IMR-90 (cell line): Measurements from ENCODE around the gene DCC. TPM values are rescaled to one million over a fixed set of nuclear protein-coding genes. Genes with fewer than 3 reads are reported as not detected.

Experiments
- ATAC-seq: fragments of 200-7000 bp; cut with Tn5 transposase; 2 replicates; pipeline ENCODE4 v1.9.1; 2020; ENCODE audit warnings: low read depth, mild to moderate bottlenecking, moderate library complexity
- BruUV-seq: library from RNA; stranded (reverse); fragments of 400-500 nt; replicated peaks from 2 replicates; lab custom pipeline; 2021; lab: Mats Ljungman, UMichigan
- CTCF ChIA-PET: fragments of 300-600 bp; formaldehyde crosslinking; extraction: SDS; loops from one replicate; lab custom pipeline; 2021; ENCODE audit warnings: antibody characterized with exemption; lab: Yijun Ruan, JAX
- POLR2A ChIA-PET: fragments of 300-600 bp; sonication (Branson Sonifier 250); formaldehyde crosslinking; loops from one replicate; lab custom pipeline; 2022; ENCODE audit warnings: antibody characterized with exemption; ENCODE audit not compliant: unreplicated experiment; lab: Charles Lee
- DNase-seq: peaks from one replicate; pipeline ENCODE4 v3.0.0; 2013
- H2AFZ ChIP-seq: replicated peaks from 2 replicates; pipeline ENCODE3; 2013; ENCODE audit warnings: low read length, mild to moderate bottlenecking; ENCODE audit not compliant: poor library complexity
- H2AK5ac ChIP-seq: 2 replicates; pipeline ENCODE4 v1.6.1; 2013; ENCODE audit warnings: low read depth, low read length, inconsistent platforms
- H2AK9ac ChIP-seq: replicated peaks from 2 replicates; pipeline ENCODE3; 2013; ENCODE audit warnings: mild to moderate bottlenecking, low read depth, low read length, moderate library complexity; ENCODE audit not compliant: poor library complexity
- H2BK120ac ChIP-seq: 2 replicates; pipeline ENCODE4 v1.6.1; 2013; ENCODE audit warnings: low read depth, low read length, inconsistent platforms
- H2BK15ac ChIP-seq: 3 replicates; pipeline ENCODE4 v1.6.1; 2013; ENCODE audit warnings: low read depth, low read length, inconsistent platforms
- H2BK20ac ChIP-seq: 2 replicates; pipeline ENCODE4 v1.6.1; 2013; ENCODE audit warnings: low read depth, mild to moderate bottlenecking, inconsistent platforms, low read length, moderate library complexity
- H2BK5ac ChIP-seq: 2 replicates; pipeline ENCODE4 v1.6.1; 2013; ENCODE audit warnings: mild to moderate bottlenecking, low read depth, low read length, inconsistent platforms; ENCODE audit not compliant: poor library complexity, severe bottlenecking
- H3K14ac ChIP-seq: replicated peaks from 2 replicates; pipeline ENCODE4 v1.6.1; 2013; ENCODE audit warnings: low read depth, low read length, inconsistent platforms
- H3K18ac ChIP-seq: 2 replicates; pipeline ENCODE4 v1.6.1; 2013; ENCODE audit warnings: low read depth, low read length, control low read depth
- H3K23ac ChIP-seq: 2 replicates; pipeline ENCODE4 v1.6.1; 2013; ENCODE audit warnings: low read depth, low read length, inconsistent platforms
- H3K27ac ChIP-seq: 2 replicates; pipeline ENCODE4 v1.5.1; 2013; ENCODE audit warnings: mild to moderate bottlenecking, control low read depth, low read length; ENCODE audit not compliant: insufficient read depth
- H3K27me3 ChIP-seq: 2 replicates; pipeline ENCODE4 v1.6.1; 2013; ENCODE audit warnings: low read length; ENCODE audit not compliant: control insufficient read depth, insufficient read depth
- H3K36me3 ChIP-seq: 2 replicates; pipeline ENCODE4 v1.6.1; 2013; ENCODE audit warnings: low read length, mixed read lengths; ENCODE audit not compliant: control insufficient read depth, insufficient read depth
- H3K4ac ChIP-seq: 2 replicates; pipeline ENCODE4 v1.6.1; 2013; ENCODE audit warnings: low read depth, low read length, inconsistent platforms
- H3K4me1 ChIP-seq: 2 replicates; pipeline ENCODE4 v1.6.1; 2013; ENCODE audit warnings: low read length, mixed read lengths; ENCODE audit not compliant: control insufficient read depth, insufficient read depth
- H3K4me2 ChIP-seq: 2 replicates; pipeline ENCODE4 v1.6.1; 2013; ENCODE audit warnings: low read depth, mild to moderate bottlenecking, control low read depth, low read length, moderate library complexity
- H3K4me3 ChIP-seq: 2 replicates; pipeline ENCODE4 v1.5.1; 2013; ENCODE audit warnings: low read depth, mild to moderate bottlenecking, control low read depth, low read length, moderate library complexity; ENCODE audit not compliant: insufficient read depth
- H3K56ac ChIP-seq: 2 replicates; pipeline ENCODE4 v1.6.1; 2013; ENCODE audit warnings: low read length, inconsistent platforms; ENCODE audit not compliant: insufficient read depth; ENCODE audit errors: extremely low read depth
- H3K79me1 ChIP-seq, 2 experiments: 2 replicates each; pipeline ENCODE4 v1.6.1; 2013; ENCODE audit warnings: low read length in 2 of 2, inconsistent platforms in 1 of 2, low read depth in 1 of 2
- H3K9ac ChIP-seq: 2 replicates; pipeline ENCODE4 v1.6.1; 2013; ENCODE audit warnings: low read depth, low read length, control low read depth
- H3K9me1 ChIP-seq: 2 replicates; pipeline ENCODE4 v1.6.1; 2013; ENCODE audit warnings: low read length, inconsistent platforms; ENCODE audit not compliant: insufficient read depth
- H3K9me3 ChIP-seq: 2 replicates; pipeline ENCODE4 v1.6.1; 2013; ENCODE audit warnings: low read length; ENCODE audit not compliant: control insufficient read depth, insufficient read depth
- H4K20me1 ChIP-seq: 2 replicates; pipeline ENCODE4 v1.6.1; 2013; ENCODE audit warnings: low read length, inconsistent platforms; ENCODE audit not compliant: insufficient read depth
- H4K5ac ChIP-seq: 2 replicates; pipeline ENCODE4 v1.6.1; 2013; ENCODE audit warnings: mild to moderate bottlenecking, low read depth, low read length, control low read depth
- H4K8ac ChIP-seq, 2 experiments: 2 replicates each; pipeline ENCODE4 v1.6.1; 2013; ENCODE audit warnings: low read depth in 2 of 2, low read length in 2 of 2, control low read depth in 1 of 2, inconsistent platforms in 1 of 2
- H4K91ac ChIP-seq: 2 replicates; pipeline ENCODE4 v1.6.1; 2013; ENCODE audit warnings: low read depth, low read length, inconsistent platforms; ENCODE audit not compliant: insufficient read depth
- CHD1 ChIP-seq: IDR thresholded peaks from 2 replicates; pipeline ENCODE4 v1.6.1; 2012; ENCODE audit warnings: low read depth, low read length, improper control_type of control experiment
- FOS ChIP-seq: fragments of 150-350 bp; IDR thresholded peaks from 2 replicates; pipeline ENCODE4 v1.6.1; 2016; ENCODE audit warnings: low read depth, low read length
- NFE2L2 ChIP-seq: fragments of 150-350 bp; IDR thresholded peaks from 2 replicates; pipeline ENCODE4 v1.6.1; 2016; ENCODE audit warnings: low read depth, mild to moderate bottlenecking, low read length
- RCOR1 ChIP-seq: IDR thresholded peaks from 2 replicates; pipeline ENCODE4 v1.6.1; 2012; ENCODE audit warnings: mild to moderate bottlenecking, low read length, improper control_type of control experiment; ENCODE audit not compliant: insufficient replicate concordance
- WGBS, 2 experiments: methylation state at CpG; one replicate each; pipeline versions ENCODE4 v1.1.5 to v1.1.7; 2013; ENCODE audit warnings: missing lambda C conversion rate in 2 of 2; ENCODE audit not compliant: insufficient read length in 1 of 2; ENCODE audit errors: extremely low coverage in 2 of 2; 5-methylcytosine and 5-hydroxymethylcytosine counted together
- dilution Hi-C: fragments of 300-500 bp; cut with HindIII; formaldehyde crosslinking; loops from one replicate; pipeline ENCODE4 v1.14.3; 2018; ENCODE audit warnings: low sequenced_read_pairs; ENCODE audit not compliant: unreplicated experiment
- in situ Hi-C: fragments of 300-500 bp; cut with MboI; formaldehyde crosslinking; loops from 3 replicates; pipeline ENCODE4 v1.14.3; 2019; ENCODE audit warnings: low sequenced_read_pairs, inconsistent platforms, mixed read lengths
- intact Hi-C: fragments of 100-400 bp; cut with micrococcal nuclease; formaldehyde crosslinking; loops from 2 replicates; pipeline ENCODE4 v1.10.0; 2022
- polyA plus RNA-seq, 3 experiments: library from polyadenylated mRNA; depleted of rRNA; stranded (reverse); fragments of >200 nt; gene quantifications; 2 replicates each; pipeline ENCODE4 v1.2.3, GENCODE V29; 2012; ENCODE audit warnings: low replicate concordance in 1 of 3
- total RNA-seq: library from RNA; depleted of rRNA; stranded (reverse); fragments of >200 nt; gene quantifications from 2 replicates; pipeline ENCODE4 v1.2.3, GENCODE V29; 2012

The DCC gene
- total and polyA plus RNA-seq, 2 of the 4 experiments (the other 2 are of a cell fraction): 0.31 to 0.54 TPM

- Histone ChIP-seq H3K56ac (no peak overlapping the region), H3K27ac (no peak overlapping the region), H2AK9ac (no peak overlapping the region), H3K4me3 (no peak overlapping the region), H3K36me3 (no peaks in the 10 kb centered on the region), H3K4me2 (no peak overlapping the region), H3K23ac (no peak overlapping the region), H2BK5ac (no peak overlapping the region), H3K4ac (no peak overlapping the region), H3K14ac (no peak overlapping the region), H4K8ac (no peak overlapping the region), H2AFZ (no peak overlapping the region), H3K18ac (no peak overlapping the region), H2BK15ac (no peak overlapping the region), H3K9me3 (peaks cover 12% of the 10 kb centered on the region), H2AK5ac (no peak overlapping the region), H4K20me1 (no peaks in the 10 kb centered on the region), H4K5ac (no peak overlapping the region), H3K79me1 (no peaks in the 10 kb centered on the region), H2BK20ac (no peak overlapping the region), H3K9me1 (no peaks in the 10 kb centered on the region), H3K9ac (no peak overlapping the region), H2BK120ac (no peak overlapping the region), H3K4me1 (no peaks in the 10 kb centered on the region), H3K27me3 (no peaks in the 10 kb centered on the region), H4K91ac (no peak overlapping the region)
- ChIA-PET CTCF (interaction anchor here (0.6 kb wide), 1 partner anchor 91 kb away, joined by 3 read pairs; no protein-coding TSS in a partner anchor), POLR2A (no interaction called here)
- dilution Hi-C loops (no loop called here), in situ Hi-C loops (no loop called here), intact Hi-C loops (no loop called here)
- no CpG with 5 or more reads among the region's 2 CpGs for WGBS, 2 experiments
- no peak for ATAC-seq
- TF ChIP-seq RCOR1: no peak
- TF ChIP-seq FOS: no peak
- no peak for TF ChIP-seq NFE2L2
- no peak for TF ChIP-seq CHD1
- BruUV-seq: no TSS peak
- DNase-seq: no peak
These were observed 475.7 kb downstream of the DCC start for GRCh38 chr18:52815651-52816050.
